ENCODE measurements around the gene DIP2C. TPM values are rescaled to one million over a fixed set of nuclear protein-coding genes. Genes with fewer than 3 reads are reported as not detected.

Gene DIP2C
- total RNA-seq, 1 donor from 2014 or later, result 52.6 TPM

DNA sequence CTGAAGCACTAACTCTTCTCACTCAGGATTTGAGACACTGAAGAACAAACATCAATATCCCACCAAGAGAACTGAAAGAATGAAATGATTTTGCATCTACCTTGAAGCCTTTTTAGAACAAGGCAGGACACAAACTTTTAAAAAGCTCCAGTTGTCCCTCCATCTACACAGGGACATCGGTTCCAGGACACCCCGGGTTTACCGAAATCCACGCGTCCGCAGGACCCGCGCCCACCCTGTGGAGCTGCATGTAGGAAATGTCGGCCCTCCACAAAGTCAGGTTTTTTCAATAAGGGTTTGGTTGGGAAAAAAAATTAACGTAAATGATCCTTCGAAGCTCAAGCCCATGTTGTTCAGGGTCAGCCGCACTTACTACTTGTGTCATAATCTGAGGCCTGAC lies 94.0 kb downstream of the DIP2C start:
- H3K4me1 Mint-ChIP-seq (ENCODE audit: low read depth, unreplicated experiment), result peaks cover 38% of the 10 kb centered on the region
- no peak for DNase-seq
- no peak overlapping the region for H3K27ac Mint-ChIP-seq (ENCODE audit: unreplicated experiment)
- no peaks in the 10 kb centered on the region for H3K36me3 Mint-ChIP-seq (ENCODE audit: unreplicated experiment)
- H3K4me3 Mint-ChIP-seq (ENCODE audit: unreplicated experiment), result no peak overlapping the region
- TF ChIP-seq, protein P1, sequence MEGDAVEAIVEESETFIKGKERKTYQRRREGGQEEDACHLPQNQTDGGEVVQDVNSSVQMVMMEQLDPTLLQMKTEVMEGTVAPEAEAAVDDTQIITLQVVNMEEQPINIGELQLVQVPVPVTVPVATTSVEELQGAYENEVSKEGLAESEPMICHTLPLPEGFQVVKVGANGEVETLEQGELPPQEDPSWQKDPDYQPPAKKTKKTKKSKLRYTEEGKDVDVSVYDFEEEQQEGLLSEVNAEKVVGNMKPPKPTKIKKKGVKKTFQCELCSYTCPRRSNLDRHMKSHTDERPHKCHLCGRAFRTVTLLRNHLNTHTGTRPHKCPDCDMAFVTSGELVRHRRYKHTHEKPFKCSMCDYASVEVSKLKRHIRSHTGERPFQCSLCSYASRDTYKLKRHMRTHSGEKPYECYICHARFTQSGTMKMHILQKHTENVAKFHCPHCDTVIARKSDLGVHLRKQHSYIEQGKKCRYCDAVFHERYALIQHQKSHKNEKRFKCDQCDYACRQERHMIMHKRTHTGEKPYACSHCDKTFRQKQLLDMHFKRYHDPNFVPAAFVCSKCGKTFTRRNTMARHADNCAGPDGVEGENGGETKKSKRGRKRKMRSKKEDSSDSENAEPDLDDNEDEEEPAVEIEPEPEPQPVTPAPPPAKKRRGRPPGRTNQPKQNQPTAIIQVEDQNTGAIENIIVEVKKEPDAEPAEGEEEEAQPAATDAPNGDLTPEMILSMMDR (IDR thresholded peaks at IDR 0.05; ENCODE audit: partially characterized antibody, unreplicated experiment), result no peak
- H3K9me3 Mint-ChIP-seq (ENCODE audit: unreplicated experiment), result peaks cover 11% of the 10 kb centered on the region
- H3K27me3 Mint-ChIP-seq (ENCODE audit: unreplicated experiment), result peaks cover 10% of the 10 kb centered on the region

DNA sequence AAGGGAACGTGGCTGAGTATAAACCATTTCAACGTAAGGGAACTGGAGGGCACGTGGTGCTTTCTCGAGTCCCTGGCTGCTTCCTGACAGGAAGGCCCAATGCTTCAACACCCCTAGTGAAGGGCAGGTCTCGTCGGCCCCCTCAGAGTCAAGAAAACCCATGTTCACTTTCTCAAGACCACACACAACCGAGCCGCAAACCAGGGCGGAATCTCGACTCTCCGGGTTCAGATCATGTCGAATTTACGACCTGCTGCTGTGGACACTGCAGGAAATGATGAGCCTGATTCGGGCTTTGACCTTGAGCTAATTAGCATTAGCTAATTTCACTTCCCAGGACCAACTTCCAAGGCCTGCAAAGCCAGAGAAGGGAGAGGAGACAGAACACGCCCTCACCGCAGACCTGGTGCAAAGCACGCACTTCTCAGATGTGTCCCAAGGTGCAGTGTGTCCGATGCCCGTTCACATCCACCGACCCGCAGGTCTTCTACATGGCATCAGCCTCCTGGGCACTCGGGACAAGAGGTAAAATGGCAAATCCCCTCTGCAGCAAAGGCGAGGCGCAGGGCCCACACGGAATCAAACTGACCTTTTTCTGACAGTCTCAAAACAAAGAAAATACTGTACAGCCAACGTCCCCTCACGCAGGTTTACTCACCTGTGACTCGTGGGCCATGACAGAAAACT lies 94.7 kb downstream of the DIP2C start:
- peaks cover 11% of the 10 kb centered on the region for H3K9me3 Mint-ChIP-seq (ENCODE audit: unreplicated experiment)
- H3K27ac Mint-ChIP-seq (ENCODE audit: unreplicated experiment), result no peak overlapping the region
- H3K4me1 Mint-ChIP-seq (ENCODE audit: low read depth, unreplicated experiment), result peaks cover 41% of the 10 kb centered on the region
- TF ChIP-seq, protein P1 (IDR thresholded peaks at IDR 0.05; ENCODE audit: partially characterized antibody, unreplicated experiment), result no peak
- no peak overlapping the region for H3K4me3 Mint-ChIP-seq (ENCODE audit: unreplicated experiment)
- no peak for DNase-seq
- H3K36me3 Mint-ChIP-seq (ENCODE audit: unreplicated experiment), result no peaks in the 10 kb centered on the region
- H3K27me3 Mint-ChIP-seq (ENCODE audit: unreplicated experiment), result peaks cover 10% of the 10 kb centered on the region

DNA sequence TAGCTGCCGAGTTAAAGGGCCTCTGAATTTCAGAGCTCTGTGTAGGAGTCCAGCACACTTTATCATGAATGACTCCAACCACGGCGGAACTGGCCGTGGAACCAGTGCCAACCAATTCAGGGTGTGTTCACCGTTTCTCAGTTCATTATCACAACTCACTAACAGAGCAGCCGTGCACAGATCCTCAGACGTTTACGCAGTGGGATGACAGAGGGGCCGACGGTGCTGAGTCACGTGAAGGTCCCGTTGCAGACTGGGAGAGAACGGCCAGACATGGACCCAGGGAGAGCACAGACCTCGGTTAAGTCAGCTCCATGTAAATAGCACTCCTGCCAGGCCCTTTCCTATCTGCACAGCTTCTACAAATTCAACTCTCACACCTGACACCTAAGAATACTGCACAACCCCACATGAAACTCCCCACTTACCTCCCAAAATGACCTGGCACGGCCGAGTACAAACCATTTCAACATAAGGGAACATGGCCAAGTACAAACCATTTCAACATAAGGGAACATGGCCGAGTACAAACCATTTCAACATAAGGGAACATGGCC lies 95.5 kb downstream of the DIP2C start:
- TF ChIP-seq, protein P1 (IDR thresholded peaks at IDR 0.05; ENCODE audit: partially characterized antibody, unreplicated experiment), result no peak
- Mint-ChIP-seq H3K27ac (ENCODE audit: unreplicated experiment) (peak overlapping the region; percentile 9), H3K4me1 (ENCODE audit: low read depth, unreplicated experiment) (peaks cover 41% of the 10 kb centered on the region), H3K27me3 (ENCODE audit: unreplicated experiment) (peaks cover 13% of the 10 kb centered on the region), H3K36me3 (ENCODE audit: unreplicated experiment) (peaks cover 4% of the 10 kb centered on the region), H3K4me3 (ENCODE audit: unreplicated experiment) (no peak overlapping the region), H3K9me3 (ENCODE audit: unreplicated experiment) (peaks cover 11% of the 10 kb centered on the region)
- DNase-seq, result no peak

- H3K9me3 Mint-ChIP-seq (ENCODE audit: unreplicated experiment), result peaks cover 11% of the 10 kb centered on the region
- H3K4me3 Mint-ChIP-seq (ENCODE audit: unreplicated experiment), result no peak overlapping the region
- DNase-seq, result no peak
- peak overlapping the region; percentile 9 for H3K27ac Mint-ChIP-seq (ENCODE audit: unreplicated experiment)
- peaks cover 37% of the 10 kb centered on the region for H3K4me1 Mint-ChIP-seq (ENCODE audit: low read depth, unreplicated experiment)
- H3K27me3 Mint-ChIP-seq (ENCODE audit: unreplicated experiment), result peaks cover 13% of the 10 kb centered on the region
- TF ChIP-seq, protein P1 (IDR thresholded peaks at IDR 0.05; ENCODE audit: partially characterized antibody, unreplicated experiment), result no peak
- H3K36me3 Mint-ChIP-seq (ENCODE audit: unreplicated experiment), result peaks cover 4% of the 10 kb centered on the region
Observed at GRCh38 chr10:593421-593820, 96.0 kb downstream of the DIP2C start.

DNA sequence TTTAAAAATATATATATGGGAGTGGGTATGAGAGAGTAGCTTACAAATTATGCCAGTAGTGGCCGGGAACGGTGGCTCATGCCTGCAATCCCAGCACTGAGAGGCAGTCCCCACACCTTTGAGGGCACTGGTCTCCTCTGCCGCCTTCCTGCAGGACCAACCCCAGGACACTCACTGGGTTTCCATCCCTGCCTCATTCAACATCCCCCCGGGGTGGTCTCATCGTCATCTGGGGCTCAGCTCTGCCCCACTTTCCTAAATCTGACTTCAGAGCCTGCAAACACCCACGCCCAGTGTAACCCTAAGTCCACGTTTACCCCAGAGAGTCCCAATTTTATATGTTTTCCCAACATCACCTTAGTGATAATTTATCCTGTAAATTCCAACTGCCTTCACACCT lies 96.5 kb downstream of the DIP2C start:
- Mint-ChIP-seq H3K4me3 (ENCODE audit: unreplicated experiment) (no peak overlapping the region), H3K9me3 (ENCODE audit: unreplicated experiment) (peaks cover 11% of the 10 kb centered on the region), H3K36me3 (ENCODE audit: unreplicated experiment) (peaks cover 4% of the 10 kb centered on the region), H3K27ac (ENCODE audit: unreplicated experiment) (no peak overlapping the region), H3K27me3 (ENCODE audit: unreplicated experiment) (peaks cover 11% of the 10 kb centered on the region), H3K4me1 (ENCODE audit: low read depth, unreplicated experiment) (peaks cover 37% of the 10 kb centered on the region)
- TF ChIP-seq, protein P1 (IDR thresholded peaks at IDR 0.05; ENCODE audit: partially characterized antibody, unreplicated experiment), result no peak
- no peak for DNase-seq

Data from glutamatergic neuron (in vitro differentiated cells).